Left ventricle myocardium inferior (tissue), 1 donor: ENCODE results near the gene SLC38A10. TPM values are rescaled to one million over a fixed set of nuclear protein-coding genes. Genes with fewer than 3 reads are reported as not detected.

Experiments used
- DNase-seq: peaks from one replicate; pipeline ENCODE4 v3.0.0-alpha.2; 2020
- H3K27ac ChIP-seq: fragments of 200-600 bp; replicated peaks from 2 replicates; pipeline ENCODE4 v1.8.0; 2021
- H3K27me3 ChIP-seq: fragments of 200-600 bp; 2 replicates; pipeline ENCODE4 v1.8.0; 2021; ENCODE audit warnings: low read depth
- H3K36me3 ChIP-seq: fragments of 200-600 bp; 2 replicates; pipeline ENCODE4 v1.8.0; 2021
- H3K4me1 ChIP-seq: fragments of 200-600 bp; 2 replicates; pipeline ENCODE4 v1.8.0; 2021
- H3K4me3 ChIP-seq: fragments of 200-600 bp; 2 replicates; pipeline ENCODE4 v1.8.0; 2021; ENCODE audit warnings: mild to moderate bottlenecking, moderate library complexity
- H3K9me3 ChIP-seq: fragments of 200-600 bp; replicated peaks from 2 replicates; pipeline ENCODE4 v1.8.0; 2021
- CTCF ChIP-seq: fragments of 200-600 bp; IDR thresholded peaks from 2 replicates; pipeline ENCODE4 v1.8.0; 2021; ENCODE audit warnings: antibody characterized with exemption, mild to moderate bottlenecking, borderline replicate concordance
- intact Hi-C: fragments of 100-400 bp; cut with micrococcal nuclease; formaldehyde crosslinking; loops from one replicate; pipeline ENCODE4 v1.11.0; 2022
- total RNA-seq: library from RNA; stranded (reverse); fragmentation: NEBNext Ultra II Directional; extraction: Animal tissue kit (Norgen Biotek cat#: 25700); gene quantifications from one replicate; pipeline ENCODE4 v1.2.1, GENCODE V29; 2021
- donor health status: DM: no; HTN: yes; CAD: no; lungs with severe emphysema.

SLC38A10 gene
- total RNA-seq, 1 donor from 2014 or later = 50.1 TPM

- Histone ChIP-seq H3K4me1 (peaks cover 38% of the 10 kb centered on the region), H3K27ac (peak overlapping the region; percentile 84), H3K27me3 (peaks cover 4% of the 10 kb centered on the region), H3K36me3 (no peaks in the 10 kb centered on the region), H3K4me3 (peak overlapping the region; percentile 25), H3K9me3 (no peaks in the 10 kb centered on the region)
- TF ChIP-seq CTCF = no peak
- DNase-seq = peak; percentile 85
- intact Hi-C loops = no loop called here
Measured at GRCh38 chr17:81328978-81329926, 34.1 kb upstream of the SLC38A10 start.

GRCh38 chr17:81328489-81328888, 33.4 kb upstream of the SLC38A10 start:
- no peak for TF ChIP-seq CTCF
- peaks cover 4% of the 10 kb centered on the region for H3K27me3 ChIP-seq
- intact Hi-C loops = no loop called here
- no peaks in the 10 kb centered on the region for H3K36me3 ChIP-seq
- H3K4me1 ChIP-seq = peaks cover 38% of the 10 kb centered on the region
- H3K4me3 ChIP-seq = no peak overlapping the region
- no peaks in the 10 kb centered on the region for H3K9me3 ChIP-seq
- H3K27ac ChIP-seq = peak overlapping the region; percentile 84
- no peak for DNase-seq

GRCh38 chr17:81325714-81326358, 30.7 kb upstream of the SLC38A10 start:
- DNase-seq = no peak
- no peak overlapping the region for H3K4me3 ChIP-seq

GRCh38 chr17:81324851-81325713, 30.0 kb upstream of the SLC38A10 start:
- H3K36me3 ChIP-seq = no peaks in the 10 kb centered on the region
- no peak overlapping the region for H3K27ac ChIP-seq
- H3K4me1 ChIP-seq = peaks cover 35% of the 10 kb centered on the region
- H3K27me3 ChIP-seq = no peaks in the 10 kb centered on the region
- TF ChIP-seq CTCF = no peak
- H3K9me3 ChIP-seq = no peaks in the 10 kb centered on the region
- DNase-seq = no peak
- intact Hi-C loops = no loop called here
- no peak overlapping the region for H3K4me3 ChIP-seq

More at GRCh38 chr17:81325714-81326358, 30.7 kb upstream of the SLC38A10 start:
- intact Hi-C loops = no loop called here
- H3K36me3 ChIP-seq = no peaks in the 10 kb centered on the region
- no peak for TF ChIP-seq CTCF
- H3K4me1 ChIP-seq = peaks cover 38% of the 10 kb centered on the region
- H3K27ac ChIP-seq = peak overlapping the region; percentile 84
- H3K27me3 ChIP-seq = peaks cover 1% of the 10 kb centered on the region
- H3K9me3 ChIP-seq = no peaks in the 10 kb centered on the region
